Measurements from ENCODE around the gene USH2A. TPM values are rescaled to one million over a fixed set of nuclear protein-coding genes. Genes with fewer than 3 reads are reported as not detected.

USH2A gene
- total RNA-seq, 3 donors from 2014 or later, result not detected

DNA sequence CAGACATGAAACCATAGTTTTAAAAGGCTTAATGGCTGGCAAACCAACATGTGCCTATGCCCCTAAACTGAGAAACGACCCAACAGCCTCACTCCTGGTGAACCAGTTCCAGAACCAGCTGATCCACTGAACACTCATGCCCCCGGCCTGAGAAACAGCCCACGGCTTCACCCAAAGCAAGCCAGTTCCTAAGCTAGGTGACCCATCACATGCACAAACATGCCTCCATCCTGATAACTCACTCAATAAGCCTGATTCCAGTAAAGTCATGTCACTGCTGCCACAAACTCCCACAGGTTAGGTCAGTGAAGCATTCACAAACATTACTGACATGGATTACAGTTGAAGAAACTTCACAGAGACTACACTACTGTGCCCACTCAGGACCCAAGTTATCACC is 161.6 kb downstream of the USH2A start:
- Histone ChIP-seq H3K4me3 (no peak overlapping the region), H3K36me3 (no peaks in the 10 kb centered on the region), H3K27me3 (no peaks in the 10 kb centered on the region), H3K4me1 (no peaks in the 10 kb centered on the region), H3K9me3 (peaks cover 0 to 3% of the 10 kb centered on the region in 2 donors), H3K27ac (no peak overlapping the region)
- intact Hi-C loops (cut with DNase I; ENCODE audit: low total_unique reads), result no loop called here
- TF ChIP-seq POLR2A (IDR thresholded peaks at IDR 0.05) (no peak), CTCF (IDR thresholded peaks at IDR 0.05) (no peak), POLR2AphosphoS5 (IDR thresholded peaks at IDR 0.05) (no peak)
- DNase-seq (ENCODE audit: low spot score in 2 of 2), result no peak

DNA sequence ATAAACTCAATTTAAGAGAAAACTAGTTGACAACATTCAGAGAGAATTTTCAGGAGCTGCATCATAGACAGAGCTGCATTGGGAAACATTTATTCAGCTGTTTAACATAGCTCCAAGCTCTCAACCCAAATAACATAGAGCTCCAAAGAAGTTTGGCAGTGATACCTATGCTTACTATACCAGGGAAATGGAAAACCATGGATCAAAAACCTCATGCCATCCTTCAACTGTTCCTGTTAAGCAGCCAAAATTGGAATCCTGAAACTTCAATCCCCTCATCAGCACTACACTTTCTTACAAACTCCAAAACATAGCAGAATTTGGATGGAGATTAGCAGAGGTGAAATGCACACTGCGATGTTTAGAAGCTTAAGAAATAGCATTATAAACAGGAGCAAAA is 164.4 kb downstream of the USH2A start:
- Histone ChIP-seq H3K27me3 (no peaks in the 10 kb centered on the region), H3K4me1 (no peaks in the 10 kb centered on the region), H3K36me3 (no peaks in the 10 kb centered on the region), H3K27ac (no peak overlapping the region), H3K9me3 (no peaks in the 10 kb centered on the region), H3K4me3 (no peak overlapping the region)
- DNase-seq (ENCODE audit: low spot score in 2 of 2), result no peak
- TF ChIP-seq POLR2A (IDR thresholded peaks at IDR 0.05), result no peak
- no peak for TF ChIP-seq POLR2AphosphoS5 (IDR thresholded peaks at IDR 0.05)
- intact Hi-C loops (cut with DNase I; ENCODE audit: low total_unique reads), result no loop called here

GRCh38 chr1:216258386-216258785 is 164.9 kb downstream of the USH2A start:
- Histone ChIP-seq H3K4me3 (no peak overlapping the region), H3K27ac (no peak overlapping the region), H3K4me1 (no peaks in the 10 kb centered on the region), H3K9me3 (no peaks in the 10 kb centered on the region), H3K36me3 (no peaks in the 10 kb centered on the region), H3K27me3 (no peaks in the 10 kb centered on the region)
- intact Hi-C loops (cut with DNase I; ENCODE audit: low total_unique reads), result no loop called here
- no peak for DNase-seq (ENCODE audit: low spot score in 2 of 2)
- TF ChIP-seq POLR2AphosphoS5 (IDR thresholded peaks at IDR 0.05), result no peak
- no peak for TF ChIP-seq CTCF (IDR thresholded peaks at IDR 0.05)
- no peak for TF ChIP-seq POLR2A (IDR thresholded peaks at IDR 0.05)

GRCh38 chr1:216250861-216251260 is 172.4 kb downstream of the USH2A start:
- intact Hi-C loops (cut with DNase I; ENCODE audit: low total_unique reads), result no loop called here
- no peak for DNase-seq (ENCODE audit: low spot score in 2 of 2)
- no peaks in the 10 kb centered on the region for H3K4me1 ChIP-seq
- no peak overlapping the region for H3K4me3 ChIP-seq
- H3K9me3 ChIP-seq, result no peaks in the 10 kb centered on the region
- TF ChIP-seq CTCF (IDR thresholded peaks at IDR 0.05) (no peak), POLR2A (IDR thresholded peaks at IDR 0.05) (no peak), POLR2AphosphoS5 (IDR thresholded peaks at IDR 0.05) (no peak)
- H3K27me3 ChIP-seq, result no peaks in the 10 kb centered on the region
- no peaks in the 10 kb centered on the region for H3K36me3 ChIP-seq
- H3K27ac ChIP-seq, result no peak overlapping the region

DNA sequence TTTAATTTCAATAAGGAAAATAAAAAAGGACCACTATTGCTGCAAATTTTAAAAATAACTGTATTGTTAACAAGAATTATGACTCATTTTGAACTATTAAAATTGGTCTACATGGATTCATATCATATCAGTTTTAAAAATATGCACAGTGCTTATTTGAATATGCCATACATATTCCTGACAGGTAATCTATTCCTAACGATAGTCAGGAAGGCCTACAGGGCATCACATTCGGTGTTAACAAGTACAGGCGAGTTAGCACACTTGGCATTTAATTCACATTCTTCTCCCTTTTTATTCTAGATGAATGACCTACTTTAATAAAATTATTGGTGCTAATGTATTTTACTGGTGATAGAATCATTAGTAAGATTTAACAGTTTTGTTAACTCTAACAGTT is 174.6 kb downstream of the USH2A start:
- Histone ChIP-seq H3K9me3 (no peaks in the 10 kb centered on the region), H3K4me3 (no peak overlapping the region), H3K4me1 (no peaks in the 10 kb centered on the region), H3K27me3 (no peaks in the 10 kb centered on the region), H3K27ac (no peak overlapping the region), H3K36me3 (no peaks in the 10 kb centered on the region)
- no peak for DNase-seq (ENCODE audit: low spot score in 2 of 2)
- intact Hi-C loops (cut with DNase I; ENCODE audit: low total_unique reads), result no loop called here
- TF ChIP-seq POLR2AphosphoS5 (IDR thresholded peaks at IDR 0.05) (no peak), POLR2A (IDR thresholded peaks at IDR 0.05) (no peak), CTCF (IDR thresholded peaks at IDR 0.05) (no peak)

- no peaks in the 10 kb centered on the region for H3K36me3 ChIP-seq
- H3K4me1 ChIP-seq, result no peaks in the 10 kb centered on the region
- H3K9me3 ChIP-seq, result no peaks in the 10 kb centered on the region
- no peak for DNase-seq (ENCODE audit: low spot score in 2 of 2)
- intact Hi-C loops (cut with DNase I; ENCODE audit: low total_unique reads), result no loop called here
- H3K4me3 ChIP-seq, result no peak overlapping the region
- no peak overlapping the region for H3K27ac ChIP-seq
- H3K27me3 ChIP-seq, result no peaks in the 10 kb centered on the region
- TF ChIP-seq POLR2A (IDR thresholded peaks at IDR 0.05) (no peak), POLR2AphosphoS5 (IDR thresholded peaks at IDR 0.05) (no peak), CTCF (IDR thresholded peaks at IDR 0.05) (no peak)
These were observed 175.3 kb downstream of the USH2A start for GRCh38 chr1:216247937-216248336.

Data from breast epithelium (tissue), 4 donors.